Endothelial cell of umbilical vein (primary cell): ENCODE measurements around the gene TRPC3.

Source experiments
- EZH2 ChIP-seq: IDR thresholded peaks from 2 replicates; pipeline ENCODE4 v1.6.1; 2012; ENCODE audit warnings: borderline replicate concordance, low read depth, mild to moderate bottlenecking, moderate library complexity, low read length, inconsistent platforms; ENCODE audit not compliant: severe bottlenecking
- FOS ChIP-seq: IDR thresholded peaks from 2 replicates; pipeline ENCODE4 v1.6.1; 2011; ENCODE audit warnings: mild to moderate bottlenecking, low read length, moderate library complexity, borderline replicate concordance; ENCODE audit not compliant: insufficient read depth
- MYC ChIP-seq: IDR thresholded peaks from one replicate; pipeline ENCODE4 v1.6.1; 2011; ENCODE audit warnings: mild to moderate bottlenecking, low read depth, low read length
- POLR2A ChIP-seq: IDR thresholded peaks from 2 replicates; pipeline ENCODE4 v1.6.1; 2012; ENCODE audit warnings: low read depth, mild to moderate bottlenecking, control low read depth, low read length
- POLR2AphosphoS5 ChIP-seq: IDR thresholded peaks from 2 replicates; pipeline ENCODE4 v1.6.1; 2012; ENCODE audit warnings: low read depth, mild to moderate bottlenecking, control low read depth, low read length, moderate library complexity; ENCODE audit not compliant: insufficient read depth
- TF ChIP-seq, protein P1 (sequence below), 2 donors: IDR thresholded peaks; 1 replicate in 1 of 2; 2 replicates in 1 of 2; pipeline ENCODE4 v1.5.1; 2011; ENCODE audit warnings: low read length in 2 of 2, mild to moderate bottlenecking in 2 of 2, moderate library complexity in 2 of 2, control low read depth in 1 of 2, inconsistent platforms in 1 of 2, low read depth in 1 of 2; ENCODE audit not compliant: insufficient read depth in 1 of 2; ENCODE audit errors: extremely low read depth in 1 of 2

GRCh38 chr4:121932212-121932974 is 19.5 kb downstream of the TRPC3 start:
- TF ChIP-seq, protein P1, sequence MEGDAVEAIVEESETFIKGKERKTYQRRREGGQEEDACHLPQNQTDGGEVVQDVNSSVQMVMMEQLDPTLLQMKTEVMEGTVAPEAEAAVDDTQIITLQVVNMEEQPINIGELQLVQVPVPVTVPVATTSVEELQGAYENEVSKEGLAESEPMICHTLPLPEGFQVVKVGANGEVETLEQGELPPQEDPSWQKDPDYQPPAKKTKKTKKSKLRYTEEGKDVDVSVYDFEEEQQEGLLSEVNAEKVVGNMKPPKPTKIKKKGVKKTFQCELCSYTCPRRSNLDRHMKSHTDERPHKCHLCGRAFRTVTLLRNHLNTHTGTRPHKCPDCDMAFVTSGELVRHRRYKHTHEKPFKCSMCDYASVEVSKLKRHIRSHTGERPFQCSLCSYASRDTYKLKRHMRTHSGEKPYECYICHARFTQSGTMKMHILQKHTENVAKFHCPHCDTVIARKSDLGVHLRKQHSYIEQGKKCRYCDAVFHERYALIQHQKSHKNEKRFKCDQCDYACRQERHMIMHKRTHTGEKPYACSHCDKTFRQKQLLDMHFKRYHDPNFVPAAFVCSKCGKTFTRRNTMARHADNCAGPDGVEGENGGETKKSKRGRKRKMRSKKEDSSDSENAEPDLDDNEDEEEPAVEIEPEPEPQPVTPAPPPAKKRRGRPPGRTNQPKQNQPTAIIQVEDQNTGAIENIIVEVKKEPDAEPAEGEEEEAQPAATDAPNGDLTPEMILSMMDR (IDR thresholded peaks at IDR 0.05; ENCODE audit: extremely low read depth in 1 of 2, insufficient read depth in 1 of 2, low read depth in 1 of 2, low read length in 2 of 2): no peak
- TF ChIP-seq EZH2: no peak
- no peak for TF ChIP-seq POLR2A
- TF ChIP-seq FOS: no peak
- TF ChIP-seq POLR2AphosphoS5: no peak
- TF ChIP-seq MYC: no peak
